GM18909 (cell line): ENCODE measurements around the gene AVEN.
"Not testable (repeated sequence)": the region's sequence is repeated elsewhere in the genome, so short reads cannot be mapped to it uniquely, and the experiment has no call there.

Source experiments
- ATAC-seq: cut with Tn5 transposase; IDR thresholded peaks from one replicate; pipeline ENCODE4 v1.9.1; 2021; ENCODE audit warnings: mild to moderate bottlenecking; ENCODE audit not compliant: unreplicated experiment, poor library complexity

AVEN gene

GRCh38 chr15:34043813-34044212, 4.8 kb upstream of the AVEN start:
- no peak for ATAC-seq

GRCh38 chr15:34043391-34043790, 4.4 kb upstream of the AVEN start:
- ATAC-seq, result no peak

- no peak for ATAC-seq
These were observed 748 bp upstream of the AVEN start for GRCh38 chr15:34039790-34040113.

GRCh38 chr15:34038023-34038870, 757 bp downstream of the AVEN start:
- peak; percentile 75 for ATAC-seq

GRCh38 chr15:34031987-34032760, 6.8 kb downstream of the AVEN start:
- no peak for ATAC-seq

- ATAC-seq, result no peak
These were observed 11.4 kb downstream of the AVEN start for GRCh38 chr15:34027606-34028005.

GRCh38 chr15:34025252-34025651, 13.8 kb downstream of the AVEN start:
- no peak for ATAC-seq

- ATAC-seq, result no peak
These were observed 15.1 kb downstream of the AVEN start for GRCh38 chr15:34023907-34024306.

- no peak for ATAC-seq
These were observed 19.5 kb downstream of the AVEN start for GRCh38 chr15:34019369-34019990.

GRCh38 chr15:34018738-34019137, 20.3 kb downstream of the AVEN start:
- ATAC-seq, result not testable (repeated sequence)

GRCh38 chr15:34018021-34018645, 20.9 kb downstream of the AVEN start:
- no peak for ATAC-seq

GRCh38 chr15:34014556-34014955, 24.4 kb downstream of the AVEN start:
- no peak for ATAC-seq

- no peak for ATAC-seq
These were observed 25.3 kb downstream of the AVEN start for GRCh38 chr15:34013746-34014145.

- ATAC-seq, result no peak
These were observed 26.5 kb downstream of the AVEN start for GRCh38 chr15:34012461-34013028.

GRCh38 chr15:34011481-34011880, 27.5 kb downstream of the AVEN start:
- no peak for ATAC-seq

GRCh38 chr15:34010921-34011320, 28.1 kb downstream of the AVEN start:
- no peak for ATAC-seq

GRCh38 chr15:34009656-34010055, 29.3 kb downstream of the AVEN start:
- no peak for ATAC-seq

- ATAC-seq, result no peak
These were observed 32.6 kb downstream of the AVEN start for GRCh38 chr15:34006381-34006780.

GRCh38 chr15:34001536-34001935, 37.5 kb downstream of the AVEN start:
- no peak for ATAC-seq

GRCh38 chr15:33995666-33996065, 43.3 kb downstream of the AVEN start:
- ATAC-seq, result not testable (repeated sequence)
